PC-9 (cell line): ENCODE results near the gene FAM32A. TPM values are rescaled to one million over a fixed set of nuclear protein-coding genes. Genes with fewer than 3 reads are reported as not detected.

Experiments used
- BruUV-seq: library from RNA; stranded (reverse); fragments of 400-500 nt; replicated peaks from 2 replicates; lab custom pipeline; 2021; lab: Mats Ljungman, UMichigan
- CTCF ChIA-PET: fragments of 300-600 bp; sonication (Branson Sonifier 250); formaldehyde crosslinking; loops from one replicate; lab custom pipeline; 2022; ENCODE audit warnings: antibody characterized with exemption; lab: Charles Lee
- POLR2A ChIA-PET: fragments of 300-600 bp; sonication (Branson Sonifier 250); formaldehyde crosslinking; loops from one replicate; lab custom pipeline; 2022; ENCODE audit warnings: antibody characterized with exemption; ENCODE audit not compliant: unreplicated experiment; lab: Charles Lee
- DNase-seq, 2 experiments: peaks; one replicate each; pipeline versions ENCODE4 v3.0.0 to v3.0.0-alpha.2; 2015 to 2022; ENCODE audit warnings: mixed read lengths in 1 of 2
- H2AFZ ChIP-seq: fragments of 200-600 bp; sonication (generic); 2 replicates; pipeline ENCODE4 v1.8.1; 2017; ENCODE audit warnings: antibody characterized with exemption
- H3F3A ChIP-seq: fragments of 200-600 bp; sonication (generic); 2 replicates; pipeline ENCODE4 v1.8.1; 2017; ENCODE audit warnings: antibody characterized with exemption, mild to moderate bottlenecking, low read depth; ENCODE audit not compliant: insufficient read depth
- H3K27ac ChIP-seq: fragments of 200-600 bp; sonication (generic); 2 replicates; pipeline ENCODE4 v1.6.1; 2016; ENCODE audit warnings: mixed run types
- H3K27me3 ChIP-seq: fragments of 200-600 bp; sonication (generic); 2 replicates; pipeline ENCODE4 v1.6.1; 2016; ENCODE audit warnings: low read depth, mixed run types; ENCODE audit not compliant: insufficient read depth
- H3K36me3 ChIP-seq: fragments of 200-600 bp; sonication (generic); 2 replicates; pipeline ENCODE4 v1.6.1; 2016; ENCODE audit warnings: low read depth, mixed run types
- H3K4me1 ChIP-seq: fragments of 200-600 bp; sonication (generic); replicated peaks from 2 replicates; pipeline ENCODE4 v1.6.1; 2016; ENCODE audit warnings: mixed run types; ENCODE audit not compliant: insufficient read depth
- H3K4me2 ChIP-seq: fragments of 200-600 bp; sonication (generic); 2 replicates; pipeline ENCODE4 v1.6.1; 2017; ENCODE audit warnings: mixed run types
- H3K4me3 ChIP-seq: fragments of 200-600 bp; sonication (generic); 2 replicates; pipeline ENCODE4 v1.6.1; 2016; ENCODE audit warnings: mixed run types
- H3K79me2 ChIP-seq: fragments of 200-600 bp; sonication (generic); 2 replicates; pipeline ENCODE4 v1.6.1; 2017; ENCODE audit warnings: low read depth, mixed run types
- H3K9me2 ChIP-seq: fragments of 200-600 bp; sonication (generic); 2 replicates; pipeline ENCODE4 v1.8.1; 2017; ENCODE audit warnings: mild to moderate bottlenecking; ENCODE audit not compliant: insufficient read depth
- H3K9me3 ChIP-seq: fragments of 200-600 bp; sonication (generic); 2 replicates; pipeline ENCODE4 v1.8.1; 2016; ENCODE audit warnings: low read depth; ENCODE audit not compliant: insufficient read depth
- H4K20me1 ChIP-seq: fragments of 200-600 bp; sonication (generic); 2 replicates; pipeline ENCODE4 v1.8.1; 2017; ENCODE audit not compliant: insufficient read depth
- CTCF ChIP-seq: fragments of 200-600 bp; sonication (generic); conservative IDR thresholded peaks from 2 replicates; pipeline ENCODE4 v1.6.1; 2017; ENCODE audit warnings: mixed run types, antibody characterized with exemption, mild to moderate bottlenecking, moderate library complexity
- EZH2 ChIP-seq: fragments of 200-600 bp; sonication (generic); IDR thresholded peaks from 2 replicates; pipeline ENCODE4 v1.8.0; 2017; ENCODE audit warnings: antibody characterized with exemption, low read depth
- intact Hi-C: fragments of 100-400 bp; cut with micrococcal nuclease; formaldehyde crosslinking; loops from one replicate; pipeline ENCODE4 v1.10.0; 2022; ENCODE audit not compliant: unreplicated experiment
- total RNA-seq: library from RNA; stranded (reverse); gene quantifications from 2 replicates; pipeline ENCODE4 v1.2.3, GENCODE V29; 2021

The FAM32A gene
- total RNA-seq, 1 experiment from 2014 or later, result 66.5 TPM

GRCh38 chr19:16148443-16149229 lies 36.6 kb upstream of the FAM32A start:
- no peak overlapping the region for H2AFZ ChIP-seq
- no peaks in the 10 kb centered on the region for H3K9me3 ChIP-seq
- H3K27me3 ChIP-seq, result no peaks in the 10 kb centered on the region
- H3K27ac ChIP-seq, result no peak overlapping the region
- H3K36me3 ChIP-seq, result no peaks in the 10 kb centered on the region
- H3K9me2 ChIP-seq, result no peaks in the 10 kb centered on the region
- ChIA-PET POLR2A (no interaction called here), CTCF (no interaction called here)
- no peak for DNase-seq
- intact Hi-C loops, result no loop called here
- H3K4me2 ChIP-seq, result no peak overlapping the region
- no peak overlapping the region for H3K4me3 ChIP-seq
- H3K4me1 ChIP-seq, result peaks cover 14% of the 10 kb centered on the region
- H3F3A ChIP-seq, result peaks cover 42% of the 10 kb centered on the region; the same call in 1 of the 2 replicates
- H4K20me1 ChIP-seq, result no peaks in the 10 kb centered on the region
- TF ChIP-seq EZH2 (no peak), CTCF (no peak)
- no peaks in the 10 kb centered on the region for H3K79me2 ChIP-seq
- BruUV-seq, result no TSS peak

- CTCF ChIA-PET, result interaction anchor here (0.5 kb wide), 1 partner anchor 86 kb away, joined by 3 read pairs; no protein-coding TSS in a partner anchor
Measured at GRCh38 chr19:16153582-16154336, 31.5 kb upstream of the FAM32A start.

More at GRCh38 chr19:16153582-16154336, 31.5 kb upstream of the FAM32A start:
- H3K4me1 ChIP-seq, result no peaks in the 10 kb centered on the region
- peaks cover 34% of the 10 kb centered on the region; the same call in 1 of the 2 replicates for H3F3A ChIP-seq
- no peaks in the 10 kb centered on the region for H3K27me3 ChIP-seq
- POLR2A ChIA-PET, result interaction anchor here (0.6 kb wide), 1 partner anchor 114 kb away, joined by 5 read pairs; no protein-coding TSS in a partner anchor
- H2AFZ ChIP-seq, result no peak overlapping the region
- H3K79me2 ChIP-seq, result no peaks in the 10 kb centered on the region
- no peak for TF ChIP-seq CTCF
- no peak for TF ChIP-seq EZH2
- intact Hi-C loops, result no loop called here
- H3K36me3 ChIP-seq, result no peaks in the 10 kb centered on the region
- DNase-seq, result peak in 1 of 2 experiments; percentile 40
- H3K27ac ChIP-seq, result no peak overlapping the region
- no peaks in the 10 kb centered on the region for H4K20me1 ChIP-seq
- BruUV-seq, result no TSS peak
- H3K4me3 ChIP-seq, result no peak overlapping the region
- H3K9me3 ChIP-seq, result no peaks in the 10 kb centered on the region
- H3K9me2 ChIP-seq, result no peaks in the 10 kb centered on the region
- H3K4me2 ChIP-seq, result no peak overlapping the region
